Epithelial cell of proximal tubule (primary cell): Measurements from ENCODE around the gene GAREM1. TPM values are rescaled to one million over a fixed set of nuclear protein-coding genes. Genes with fewer than 3 reads are reported as not detected.
A peak's percentile ranks its signal among the peaks of the same experiment; 100 is the strongest.
"Not testable (repeated sequence)": the region's sequence is repeated elsewhere in the genome, so short reads cannot be mapped to it uniquely, and the experiment has no call there.

ENCODE experiments used
- DNase-seq: peaks from one replicate; pipeline ENCODE4 v3.0.0-alpha.2; 2011; ENCODE audit warnings: low read depth
- H3K4me3 ChIP-seq: 2 replicates; pipeline ENCODE4 v1.5.1; 2011; ENCODE audit warnings: low read depth, mild to moderate bottlenecking, low read length
- CTCF ChIP-seq: conservative IDR thresholded peaks from 2 replicates; pipeline ENCODE4 v1.5.1; 2012; ENCODE audit warnings: low read depth, mild to moderate bottlenecking, low read length
- total RNA-seq: library from RNA; depleted of rRNA; stranded (reverse); fragments of >200 nt; gene quantifications from 2 replicates; pipeline ENCODE4 v1.2.3, GENCODE V29; 2015

The GAREM1 gene
- total RNA-seq, 1 donor from 2014 or later = 3.1 TPM

GRCh38 chr18:32238635-32239268 lies 231.9 kb downstream of the GAREM1 start:
- no peak for DNase-seq
- H3K4me3 ChIP-seq = no peak overlapping the region
- TF ChIP-seq CTCF = no peak

GRCh38 chr18:32237049-32237448 lies 233.6 kb downstream of the GAREM1 start:
- DNase-seq = peak; percentile 57
- no peak for TF ChIP-seq CTCF
- no peak overlapping the region for H3K4me3 ChIP-seq

GRCh38 chr18:32233348-32233747 lies 237.3 kb downstream of the GAREM1 start:
- not testable (repeated sequence) for DNase-seq, H3K4me3 ChIP-seq

- H3K4me3 ChIP-seq = no peak overlapping the region
- no peak for TF ChIP-seq CTCF
- no peak for DNase-seq
Observed at GRCh38 chr18:32219431-32220018, 251.2 kb downstream of the GAREM1 start.

- TF ChIP-seq CTCF = no peak
- no peak for DNase-seq
- no peak overlapping the region for H3K4me3 ChIP-seq
Observed at GRCh38 chr18:32216390-32216789, 254.3 kb downstream of the GAREM1 start.

- TF ChIP-seq CTCF = no peak
- DNase-seq = no peak
- H3K4me3 ChIP-seq = no peak overlapping the region
Observed at GRCh38 chr18:32213693-32214092, 257.0 kb downstream of the GAREM1 start.
